Stimulated activated CD8-positive, alpha-beta memory T cell treated with anti-CD3 and anti-CD28 coated beads, Interleukin-7, amount 100 ng/mL, for 4 hours (primary cell): ENCODE measurements around the gene KCNQ1.

Experiments
- DNase-seq, 2 donors: peaks; one replicate each; pipeline ENCODE4 v3.0.0-alpha.2; 2020; ENCODE audit warnings: low read depth in 2 of 2

The KCNQ1 gene

GRCh38 chr11:2569731-2570210 is 125.0 kb downstream of the KCNQ1 start:
- DNase-seq = no peak

GRCh38 chr11:2570211-2570811 is 125.5 kb downstream of the KCNQ1 start:
- DNase-seq = no peak

GRCh38 chr11:2570841-2571597 is 126.2 kb downstream of the KCNQ1 start:
- no peak for DNase-seq

- DNase-seq = no peak
These were observed 126.9 kb downstream of the KCNQ1 start for GRCh38 chr11:2571598-2572281.

DNA sequence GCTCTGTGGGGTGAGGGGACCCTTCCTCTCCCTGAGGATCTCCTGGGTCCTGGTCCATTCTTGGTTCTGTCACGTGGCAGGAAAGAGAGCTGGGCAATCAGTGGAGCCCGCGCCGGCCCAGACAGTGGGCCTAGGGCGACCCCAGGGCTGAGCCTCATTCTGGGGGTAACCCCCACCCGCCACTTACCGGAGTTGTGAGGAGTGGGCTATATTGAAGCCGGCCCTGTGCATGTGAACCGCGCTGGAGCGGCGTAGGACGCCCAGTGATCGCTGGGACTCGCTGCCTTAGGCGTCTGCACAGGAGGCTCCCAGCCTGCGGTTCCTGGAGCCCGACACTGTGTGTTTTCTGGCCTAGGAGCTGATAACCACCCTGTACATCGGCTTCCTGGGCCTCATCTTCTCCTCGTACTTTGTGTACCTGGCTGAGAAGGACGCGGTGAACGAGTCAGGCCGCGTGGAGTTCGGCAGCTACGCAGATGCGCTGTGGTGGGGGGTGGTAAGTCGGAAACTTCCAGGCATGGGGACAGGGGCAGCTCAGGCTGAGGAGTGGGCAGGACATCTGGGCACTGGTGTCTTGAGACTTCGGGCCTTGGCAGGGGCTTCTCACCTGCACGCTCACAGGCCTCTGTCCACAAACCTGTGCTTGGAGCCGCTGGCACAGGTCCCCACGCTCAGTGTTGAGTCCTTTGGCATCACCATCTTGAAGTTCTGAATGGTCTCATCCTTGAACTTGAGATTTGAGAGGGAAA is 127.9 kb downstream of the KCNQ1 start:
- no peak for DNase-seq

DNA sequence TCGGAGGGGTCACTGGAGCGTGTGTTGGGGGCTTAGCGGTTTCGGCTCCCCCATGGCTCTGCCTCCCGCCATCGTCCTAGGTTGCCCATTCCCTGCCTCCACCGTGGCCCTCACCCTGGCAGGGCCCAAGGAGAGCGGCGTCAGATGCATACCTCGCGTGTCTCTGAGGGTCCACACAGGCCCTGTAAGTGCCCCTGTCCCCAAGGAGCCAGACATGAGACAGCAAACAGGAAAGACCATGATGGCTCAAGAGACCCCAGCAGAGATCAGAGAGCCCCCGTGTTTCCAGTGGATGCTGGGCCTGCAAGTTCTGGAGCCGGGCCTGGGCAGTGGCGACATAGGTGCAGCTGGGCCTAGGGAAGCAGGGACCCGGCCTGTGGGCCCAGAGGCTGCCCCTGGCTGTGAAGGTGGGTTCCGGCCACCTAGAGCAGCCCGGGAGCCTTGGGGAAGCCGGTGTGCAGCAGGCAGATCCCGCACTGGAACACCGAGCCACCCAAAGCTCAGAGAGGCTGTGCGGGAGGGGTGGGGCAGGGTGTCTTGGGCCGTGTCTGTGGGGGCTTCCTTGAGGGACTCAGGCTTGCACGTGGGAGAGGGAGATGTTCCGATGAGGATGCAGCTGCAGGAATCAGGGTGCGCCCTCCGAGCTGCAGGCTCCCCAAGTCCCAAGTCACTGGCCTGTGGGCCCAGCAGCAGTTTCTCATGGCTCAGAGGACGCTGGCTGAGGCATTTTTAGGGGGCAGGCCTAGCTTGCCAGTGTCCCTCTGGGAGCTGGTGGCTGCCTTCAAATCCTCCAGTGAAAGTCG is 128.6 kb downstream of the KCNQ1 start:
- no peak for DNase-seq

- no peak for DNase-seq
These were observed 129.3 kb downstream of the KCNQ1 start for GRCh38 chr11:2574043-2574552.

DNA sequence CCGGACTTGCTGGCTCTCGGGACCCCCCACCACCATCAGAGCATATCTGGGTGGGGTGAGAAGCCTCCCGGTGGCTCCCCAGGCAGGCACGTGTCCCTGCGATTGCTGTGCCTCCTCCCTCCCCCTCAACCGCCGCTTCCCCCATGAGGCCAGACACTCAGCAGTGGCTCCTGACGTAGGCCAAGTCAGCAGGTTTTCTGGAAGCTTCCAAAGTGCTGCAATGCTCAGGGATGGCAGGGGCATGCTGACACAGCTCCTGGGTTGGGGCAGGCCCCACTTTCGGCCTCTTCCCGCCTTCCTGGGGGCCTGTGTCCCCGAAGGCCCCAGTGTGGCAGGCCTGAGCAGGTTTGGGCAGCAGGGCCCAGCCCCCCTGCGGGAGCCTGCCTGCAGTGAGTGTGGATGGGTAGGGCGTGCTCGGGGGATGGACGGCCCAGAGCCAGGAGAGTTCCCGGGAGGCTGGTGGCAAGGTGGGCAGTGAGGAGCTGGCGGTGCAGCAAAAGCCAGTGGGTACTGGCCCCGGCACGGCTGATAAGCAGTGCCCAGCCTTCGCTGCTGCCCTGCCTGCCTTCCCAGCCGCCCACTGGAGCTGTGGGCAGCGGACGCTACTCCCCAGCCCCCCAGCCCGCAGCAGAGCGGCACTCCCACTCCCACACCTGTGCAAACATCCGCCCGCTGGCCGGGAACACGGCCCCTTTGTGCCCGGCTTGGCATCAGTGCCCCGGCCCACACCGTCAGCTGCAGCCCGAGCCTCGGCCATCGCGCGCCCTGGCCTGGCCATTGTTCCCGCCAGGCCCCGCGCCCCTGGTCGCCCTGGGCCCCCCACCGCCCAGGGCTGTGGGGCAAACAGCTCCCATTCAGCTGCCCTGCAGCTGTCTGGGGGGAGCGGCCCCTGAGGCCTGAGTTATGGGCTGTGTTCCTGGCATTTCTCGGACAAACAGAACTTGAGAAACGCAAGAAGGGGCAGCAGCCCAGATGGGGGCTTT is 130.0 kb downstream of the KCNQ1 start:
- DNase-seq = no peak

- no peak for DNase-seq
These were observed 130.8 kb downstream of the KCNQ1 start for GRCh38 chr11:2575591-2576051.

GRCh38 chr11:2576111-2576510 is 131.3 kb downstream of the KCNQ1 start:
- no peak for DNase-seq

- DNase-seq = no peak
These were observed 131.7 kb downstream of the KCNQ1 start for GRCh38 chr11:2576549-2576948.

- DNase-seq = no peak
These were observed 132.5 kb downstream of the KCNQ1 start for GRCh38 chr11:2577031-2577990.

DNA sequence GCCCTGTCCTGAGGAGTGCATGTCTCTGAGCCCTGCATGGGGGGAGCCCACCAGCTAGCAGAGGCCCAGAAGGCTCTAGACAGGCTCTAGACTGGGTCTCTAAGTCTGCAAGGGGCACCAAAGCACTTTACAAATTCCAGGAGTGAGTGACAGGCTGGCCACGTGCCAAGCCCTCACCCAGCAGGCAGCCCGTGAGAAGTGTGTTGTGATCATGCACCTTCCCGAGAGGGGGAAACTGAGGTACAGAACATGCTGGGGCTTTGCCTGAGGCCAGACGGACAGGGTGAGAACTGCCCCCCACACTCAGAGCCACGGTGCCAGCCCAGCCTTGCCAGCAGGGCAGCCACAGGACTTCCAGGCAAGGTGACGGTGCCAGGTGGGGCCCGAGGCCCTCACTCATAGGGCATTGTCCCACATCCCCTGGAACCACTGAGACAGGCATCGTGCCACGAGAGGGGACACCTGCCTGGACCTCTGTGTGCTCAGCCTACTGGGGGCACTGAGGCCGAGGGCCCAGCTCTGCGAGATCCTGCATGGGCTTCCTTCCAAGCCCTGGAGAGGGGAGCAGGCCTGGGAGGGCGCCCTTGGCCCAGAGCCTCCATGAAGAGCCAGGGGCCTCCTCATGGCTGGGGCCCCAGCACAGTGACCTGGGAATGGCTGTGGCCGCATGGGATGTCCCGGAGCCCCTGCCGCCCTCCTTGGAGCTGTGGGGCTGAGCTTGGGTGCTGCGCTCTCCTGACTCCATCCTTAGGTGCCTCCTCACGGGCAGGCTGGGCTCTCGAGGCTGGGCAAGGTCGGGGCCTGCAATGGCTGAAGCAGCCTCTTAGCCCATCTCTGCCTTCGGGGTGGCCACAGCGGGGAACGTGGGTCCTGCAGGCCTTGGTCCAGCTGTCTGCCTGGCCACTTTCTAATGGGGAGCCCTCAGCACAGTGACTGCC is 133.5 kb downstream of the KCNQ1 start:
- no peak for DNase-seq

- DNase-seq = no peak
These were observed 134.1 kb downstream of the KCNQ1 start for GRCh38 chr11:2578929-2579270.

GRCh38 chr11:2579315-2580060 is 134.7 kb downstream of the KCNQ1 start:
- DNase-seq = no peak

GRCh38 chr11:2580061-2580421 is 135.2 kb downstream of the KCNQ1 start:
- DNase-seq = no peak

GRCh38 chr11:2580571-2581001 is 135.8 kb downstream of the KCNQ1 start:
- DNase-seq = no peak
